Stimulated activated CD4-positive, alpha-beta T cell treated with anti-CD3 and anti-CD28 coated beads, Interleukin-1b, Interleukin-23, amount 100 ng/mL, for 24 hours (primary cell): Measurements from ENCODE around the gene SYDE1.

ENCODE experiments used
- DNase-seq, 4 experiments: peaks; one replicate each; pipeline ENCODE4 v3.0.0-alpha.2; 2020; ENCODE audit warnings: low read depth in 4 of 4, low spot score in 1 of 4

SYDE1 gene

GRCh38 chr19:15108145-15108844, 1.1 kb downstream of the SYDE1 start:
- DNase-seq, result no peak

GRCh38 chr19:15108845-15109767, 1.9 kb downstream of the SYDE1 start:
- DNase-seq, result no peak

GRCh38 chr19:15109768-15110417, 2.7 kb downstream of the SYDE1 start:
- DNase-seq, result no peak

GRCh38 chr19:15110418-15110815, 3.2 kb downstream of the SYDE1 start:
- DNase-seq, result no peak

GRCh38 chr19:15111758-15112157, 4.6 kb downstream of the SYDE1 start:
- DNase-seq, result no peak

GRCh38 chr19:15112385-15112784, 5.2 kb downstream of the SYDE1 start:
- no peak for DNase-seq

- no peak for DNase-seq
These were observed 6.3 kb downstream of the SYDE1 start for GRCh38 chr19:15113245-15114152.

- no peak for DNase-seq
These were observed 6.9 kb downstream of the SYDE1 start for GRCh38 chr19:15114153-15114540.

GRCh38 chr19:15115080-15115479, 7.9 kb downstream of the SYDE1 start:
- DNase-seq, result no peak

- DNase-seq, result no peak
These were observed 8.8 kb downstream of the SYDE1 start for GRCh38 chr19:15115762-15116615.

- DNase-seq, result no peak
These were observed 9.7 kb downstream of the SYDE1 start for GRCh38 chr19:15116856-15117255.

GRCh38 chr19:15118248-15118647, 11.0 kb downstream of the SYDE1 start:
- DNase-seq, result no peak

- DNase-seq, result no peak
These were observed 11.7 kb downstream of the SYDE1 start for GRCh38 chr19:15118789-15119494.

GRCh38 chr19:15120135-15121026, 13.2 kb downstream of the SYDE1 start:
- no peak for DNase-seq

GRCh38 chr19:15122331-15123030, 15.3 kb downstream of the SYDE1 start:
- no peak for DNase-seq

GRCh38 chr19:15123031-15123890, 16.1 kb downstream of the SYDE1 start:
- DNase-seq, result no peak

- no peak for DNase-seq
These were observed 16.7 kb downstream of the SYDE1 start for GRCh38 chr19:15123900-15124299.
